Jurkat, Clone E6-1 (cell line): ENCODE results near the gene FOXF1. TPM values are rescaled to one million over a fixed set of nuclear protein-coding genes. Genes with fewer than 3 reads are reported as not detected.

Source experiments
- DNase-seq: peaks from one replicate; pipeline ENCODE4 v3.0.0-alpha.2; 2011; ENCODE audit warnings: low read depth, low spot score
- H3K4me3 ChIP-seq: 2 replicates; pipeline ENCODE4 v1.5.1; 2011; ENCODE audit warnings: mild to moderate bottlenecking, low read length, control low read depth, moderate library complexity
- polyA plus RNA-seq: library from polyadenylated mRNA; unstranded; fragments of >200 nt; gene quantifications from one replicate; pipeline ENCODE4 v1.2.1, GENCODE V29; 2012; ENCODE audit warnings: missing spikeins; ENCODE audit not compliant: insufficient read length, insufficient read depth

FOXF1 gene
- 0.58 TPM for polyA plus RNA-seq

DNA sequence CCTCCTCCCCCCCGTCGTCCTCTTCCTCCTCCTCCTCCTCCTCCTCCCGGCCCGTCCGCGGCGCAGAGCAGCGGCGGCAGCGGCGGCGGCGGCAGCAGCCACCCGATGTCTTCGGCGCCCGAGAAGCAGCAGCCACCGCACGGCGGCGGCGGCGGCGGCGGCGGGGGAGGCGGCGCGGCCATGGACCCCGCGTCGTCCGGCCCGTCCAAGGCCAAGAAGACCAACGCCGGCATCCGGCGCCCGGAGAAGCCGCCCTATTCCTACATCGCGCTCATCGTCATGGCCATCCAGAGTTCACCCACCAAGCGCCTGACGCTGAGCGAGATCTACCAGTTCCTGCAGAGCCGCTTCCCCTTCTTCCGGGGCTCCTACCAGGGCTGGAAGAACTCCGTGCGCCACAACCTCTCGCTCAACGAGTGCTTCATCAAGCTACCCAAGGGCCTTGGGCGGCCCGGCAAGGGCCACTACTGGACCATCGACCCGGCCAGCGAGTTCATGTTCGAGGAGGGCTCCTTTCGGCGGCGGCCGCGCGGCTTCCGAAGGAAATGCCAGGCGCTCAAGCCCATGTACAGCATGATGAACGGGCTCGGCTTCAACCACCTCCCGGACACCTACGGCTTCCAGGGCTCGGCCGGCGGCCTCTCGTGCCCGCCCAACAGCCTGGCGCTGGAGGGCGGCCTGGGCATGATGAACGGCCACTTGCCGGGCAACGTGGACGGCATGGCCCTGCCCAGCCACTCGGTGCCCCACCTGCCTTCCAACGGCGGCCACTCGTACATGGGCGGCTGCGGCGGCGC is at the start of gene FOXF1:
TSS of gene FOXF1 (plus strand) at position 63 of the 797 bp plus-strand sequence. CDS start at position 106, 43 bp downstream.
- peak within 1 kb of the TSS; percentile 35 for H3K4me3 ChIP-seq
- no peak for DNase-seq

DNA sequence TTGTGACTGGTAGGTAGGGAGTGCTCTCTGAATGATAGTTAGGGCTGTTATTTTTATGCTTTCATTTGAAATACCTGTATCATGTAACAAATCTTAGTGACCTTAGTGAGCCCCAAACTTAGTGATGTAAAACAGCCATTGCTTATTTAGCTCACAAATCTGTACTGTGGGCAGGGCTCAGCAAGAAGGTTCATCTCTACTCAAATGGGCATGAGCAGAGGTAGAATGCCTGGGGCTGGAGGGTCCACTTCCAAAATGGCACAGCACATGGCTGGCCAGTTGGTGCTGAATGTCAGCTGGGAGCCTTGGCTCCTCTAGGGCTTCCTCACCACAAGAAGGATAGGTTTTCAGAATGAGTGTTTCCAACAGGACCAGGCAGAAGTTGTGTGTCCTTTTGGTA is 49.3 kb upstream of the FOXF1 start:
- no peak for DNase-seq
- H3K4me3 ChIP-seq, result no peak overlapping the region

DNA sequence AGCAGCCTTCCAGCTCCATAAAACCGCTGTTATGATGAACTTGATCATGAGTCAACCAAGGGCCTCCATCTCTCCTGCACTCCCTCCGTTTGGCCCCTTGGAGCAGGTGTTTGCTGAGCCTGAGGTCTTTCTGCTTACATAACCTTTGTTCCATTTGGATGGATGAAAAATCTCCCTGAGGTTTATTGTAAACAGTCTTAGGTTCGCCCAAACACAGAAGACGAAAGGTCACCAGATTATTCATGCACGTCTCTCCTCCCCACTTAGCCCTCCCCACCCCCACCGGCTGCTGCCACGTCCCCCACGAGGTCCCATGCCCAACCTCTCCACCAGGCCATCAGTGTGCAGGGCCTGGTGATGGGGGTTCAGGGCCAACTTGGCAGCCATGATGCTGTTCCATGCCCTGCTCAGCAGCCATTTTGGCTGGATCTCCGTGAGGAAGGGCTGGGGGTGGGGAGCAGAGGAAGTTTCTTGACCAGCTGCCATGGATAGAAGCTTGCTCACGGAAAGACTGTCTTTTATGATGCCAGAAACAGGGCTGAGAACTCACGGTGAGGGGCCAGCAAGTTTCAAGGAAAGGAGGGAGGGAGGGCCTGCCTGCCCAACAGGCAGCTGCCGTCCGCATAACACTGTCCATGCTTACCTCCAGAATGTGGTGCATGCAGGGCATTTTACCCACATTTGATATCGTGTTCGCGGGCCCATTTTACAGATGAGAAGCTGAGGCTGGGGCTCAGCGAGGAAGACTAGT is 47.8 kb upstream of the FOXF1 start:
- H3K4me3 ChIP-seq, result no peak overlapping the region
- no peak for DNase-seq

DNA sequence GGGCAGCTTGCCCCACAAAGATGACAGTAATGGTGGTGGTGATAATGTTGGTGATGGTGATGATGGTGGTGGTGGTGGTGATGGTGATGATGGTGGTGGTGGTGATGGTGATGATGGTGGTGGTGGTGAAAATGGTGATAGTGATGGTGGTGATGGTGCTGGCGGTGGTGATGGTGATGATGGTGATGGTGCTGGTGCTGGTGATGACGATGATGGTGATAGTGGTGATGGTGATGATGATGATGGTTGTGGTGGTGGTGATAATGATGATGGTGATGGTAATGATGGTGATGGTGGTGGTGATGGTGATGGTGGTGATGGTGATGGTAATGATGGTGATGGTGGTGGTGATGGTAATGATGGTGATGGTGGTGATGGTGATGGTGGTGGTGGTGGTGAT is 46.3 kb upstream of the FOXF1 start:
- H3K4me3 ChIP-seq, result no peak overlapping the region
- no peak for DNase-seq

DNA sequence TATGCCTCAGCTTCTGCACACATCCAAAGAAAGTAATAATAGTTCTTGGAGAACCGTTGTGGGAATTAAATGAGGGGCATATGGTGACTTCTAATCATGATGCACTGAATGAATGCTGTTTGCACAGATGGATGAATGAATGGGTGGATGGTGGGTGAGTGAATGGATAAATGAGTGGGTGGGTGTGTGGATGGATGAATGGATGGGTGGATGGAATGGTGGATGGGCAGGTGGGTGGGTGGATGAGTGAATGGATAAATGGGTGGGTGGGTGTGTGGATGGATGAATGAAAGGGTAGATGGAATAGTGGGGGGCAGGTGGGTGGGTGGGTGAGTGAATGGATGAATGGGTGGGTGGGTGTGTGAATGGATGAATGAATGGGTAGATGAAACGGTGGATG is 44.9 kb upstream of the FOXF1 start:
- H3K4me3 ChIP-seq, result no peak overlapping the region
- DNase-seq, result no peak

DNA sequence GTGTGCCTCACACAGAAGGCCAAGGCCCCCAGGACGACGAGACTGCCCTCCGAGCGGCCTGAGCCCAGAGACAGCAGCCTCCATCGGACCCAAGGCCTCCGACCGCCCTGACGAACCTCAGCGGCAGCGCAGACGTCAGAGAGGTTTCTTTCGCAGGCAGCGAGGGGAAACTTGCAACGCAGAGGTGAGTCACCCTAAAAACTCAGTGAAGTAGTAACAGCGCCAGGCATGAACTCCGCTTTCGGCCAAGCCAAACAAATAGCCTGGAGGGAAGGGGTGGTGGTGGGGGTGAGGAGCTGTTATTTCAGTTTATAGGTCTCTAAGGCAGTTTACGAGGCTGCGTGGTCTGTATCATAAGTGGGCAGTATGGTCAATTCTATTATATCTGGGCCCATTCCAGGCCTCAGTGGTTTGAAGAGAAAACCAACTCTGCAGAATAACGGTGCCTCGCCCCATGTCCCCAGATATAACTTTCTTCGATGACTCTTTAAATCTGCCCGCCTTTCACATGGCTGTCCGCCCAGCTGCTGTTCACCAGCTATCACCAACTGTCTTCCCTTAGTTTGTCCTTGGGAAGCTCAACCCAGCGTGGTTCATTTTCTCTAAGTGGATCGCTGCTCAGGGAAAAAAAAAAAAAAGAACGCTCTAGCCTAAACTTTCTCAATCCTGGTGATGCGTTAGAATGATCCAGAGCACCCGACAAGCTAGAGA is 43.5 kb upstream of the FOXF1 start:
- no peak for DNase-seq
- no peak overlapping the region for H3K4me3 ChIP-seq

DNA sequence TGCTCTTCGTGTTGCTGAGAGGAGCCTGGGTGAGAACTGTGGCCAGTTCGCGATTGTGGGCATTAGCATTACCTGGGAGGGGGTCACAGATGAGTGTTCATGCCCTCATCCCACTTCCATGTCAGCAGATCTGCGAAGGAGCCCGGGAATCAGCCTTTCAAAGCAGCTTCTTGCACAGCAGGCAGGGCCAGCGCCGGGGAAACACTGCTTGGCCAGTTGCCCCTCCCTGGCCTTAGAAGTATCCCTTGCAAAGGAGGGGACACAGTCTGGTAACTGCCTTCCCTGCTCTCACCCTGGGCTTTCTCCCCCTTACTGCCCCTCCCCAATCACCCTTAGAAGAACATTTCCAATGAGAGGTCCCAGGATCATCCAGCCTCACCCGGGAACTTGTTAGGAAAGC is 42.8 kb upstream of the FOXF1 start:
- H3K4me3 ChIP-seq, result no peak overlapping the region
- no peak for DNase-seq

DNA sequence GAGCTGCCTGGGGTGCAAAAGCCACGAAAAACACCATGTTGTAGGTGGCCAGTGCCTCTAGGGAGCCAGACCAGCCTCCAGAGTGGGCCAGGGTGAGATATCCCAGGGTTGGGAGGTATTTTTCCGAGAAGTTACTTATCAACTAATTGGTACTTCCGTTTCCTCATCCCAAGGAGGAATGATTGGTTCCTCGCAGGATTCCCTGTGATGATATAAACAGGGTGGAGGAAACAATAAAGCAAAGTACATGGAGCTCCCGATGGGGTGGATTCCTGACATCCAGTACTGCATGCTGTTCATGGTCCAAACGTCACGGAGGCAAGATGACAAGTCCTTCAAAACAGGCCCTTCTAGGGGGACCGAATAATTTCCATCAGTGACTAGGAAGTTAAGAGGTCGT is 39.4 kb upstream of the FOXF1 start:
- no peak overlapping the region for H3K4me3 ChIP-seq
- DNase-seq, result no peak

DNA sequence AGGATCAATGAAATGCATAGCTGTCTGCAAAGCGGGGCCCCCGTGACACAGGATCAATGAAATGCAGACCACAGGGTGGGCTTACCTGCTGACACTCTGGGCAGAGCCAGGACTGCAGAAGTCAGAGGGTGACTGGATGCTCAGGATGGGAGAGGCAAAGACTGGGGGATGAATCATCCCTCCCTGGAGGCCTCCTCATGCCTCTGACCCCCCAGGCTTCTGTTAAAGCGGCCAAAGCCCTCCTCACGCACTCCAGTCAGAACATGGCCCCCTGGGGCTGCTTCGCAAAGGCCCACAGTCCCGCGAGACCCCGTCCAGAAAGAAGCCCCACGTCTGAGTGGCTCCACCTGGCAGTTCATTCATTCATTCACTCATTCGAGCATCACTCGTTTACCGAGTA is 38.4 kb upstream of the FOXF1 start:
- DNase-seq, result no peak
- no peak overlapping the region for H3K4me3 ChIP-seq

DNA sequence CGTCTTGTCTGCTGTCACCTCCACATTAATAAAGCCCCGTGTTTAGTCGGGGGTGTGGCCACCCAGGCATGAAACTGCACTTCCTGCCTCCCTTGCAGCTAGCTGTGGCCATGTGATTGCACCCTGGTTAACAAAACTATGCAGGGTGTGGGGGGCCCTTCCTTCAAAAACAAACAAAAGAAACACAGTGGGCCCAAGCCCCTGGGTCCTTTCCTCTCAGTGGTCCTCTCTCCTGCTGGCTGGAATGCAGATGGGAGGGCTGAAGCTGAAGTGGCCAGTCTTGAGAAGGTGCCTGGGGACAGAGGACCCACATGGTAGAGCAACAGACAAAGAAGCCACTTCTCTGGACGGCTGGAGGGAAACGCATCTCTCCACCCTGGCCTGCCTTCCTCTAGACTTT is 38.0 kb upstream of the FOXF1 start:
- DNase-seq, result no peak
- H3K4me3 ChIP-seq, result no peak overlapping the region

DNA sequence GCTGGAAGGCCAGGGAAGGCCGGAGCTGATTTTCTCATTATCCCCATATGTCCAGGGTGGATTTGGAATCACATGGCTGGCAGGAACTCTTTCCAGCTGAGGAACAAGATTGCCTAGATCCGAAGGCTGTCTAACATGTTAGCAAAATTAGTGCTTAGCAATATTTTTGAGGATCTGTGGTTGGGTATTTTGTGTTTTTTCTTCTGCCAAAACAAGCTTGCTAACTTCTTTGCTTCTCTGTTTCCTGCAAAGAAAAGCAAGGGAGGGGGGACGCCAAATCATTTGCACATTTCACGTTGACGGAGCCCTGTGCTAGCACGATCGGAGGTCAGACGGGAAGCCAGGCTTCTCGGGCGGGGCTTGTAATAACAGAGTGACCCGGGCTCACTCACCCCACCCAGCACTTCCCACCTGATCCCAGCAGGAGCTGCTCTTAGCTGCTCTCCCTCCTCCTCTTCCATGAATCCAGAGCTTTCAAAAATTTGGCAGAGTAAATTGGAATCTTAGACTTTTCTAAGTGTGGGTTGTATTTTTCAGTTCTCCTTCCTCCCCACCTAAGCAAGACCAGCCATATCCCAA is 33.3 kb upstream of the FOXF1 start:
- no peak for DNase-seq
- H3K4me3 ChIP-seq, result no peak overlapping the region

DNA sequence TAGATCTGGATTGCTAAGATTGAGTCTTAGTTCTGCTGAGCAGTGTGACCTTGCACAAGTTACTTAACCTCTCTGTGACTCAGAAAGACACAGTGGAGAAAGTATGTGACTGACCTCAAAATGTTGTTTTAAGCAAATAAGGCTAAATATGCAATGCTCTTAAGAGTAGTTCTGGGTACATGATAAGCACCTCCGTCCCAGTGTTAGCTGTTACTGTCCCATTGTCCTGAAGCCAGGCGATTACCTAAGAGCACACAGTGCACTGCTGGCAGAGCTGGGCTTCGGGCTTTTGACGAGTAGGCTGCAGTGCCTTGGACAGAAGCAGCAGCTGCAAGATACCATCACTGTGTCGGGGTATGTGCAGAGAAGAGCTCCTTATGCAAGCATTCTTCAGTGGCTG is 32.7 kb upstream of the FOXF1 start:
- no peak for DNase-seq
- no peak overlapping the region for H3K4me3 ChIP-seq

DNA sequence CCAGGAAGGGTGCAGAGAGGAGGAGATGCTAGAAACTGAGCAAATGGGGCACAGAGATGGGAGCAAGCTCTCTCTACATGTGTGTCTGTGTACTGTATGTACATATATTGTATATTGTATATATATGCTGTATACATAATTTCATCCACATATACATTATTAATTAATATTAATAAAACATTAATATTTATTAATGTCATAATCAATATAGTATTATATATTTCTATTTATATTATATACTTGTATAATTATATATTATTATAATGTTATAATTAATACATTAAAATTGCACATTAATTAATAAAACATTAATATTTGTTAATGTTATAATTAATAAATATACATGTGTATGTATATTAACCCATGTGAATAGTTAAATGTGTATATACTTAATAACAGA is 31.5 kb upstream of the FOXF1 start:
- H3K4me3 ChIP-seq, result no peak overlapping the region
- DNase-seq, result no peak

DNA sequence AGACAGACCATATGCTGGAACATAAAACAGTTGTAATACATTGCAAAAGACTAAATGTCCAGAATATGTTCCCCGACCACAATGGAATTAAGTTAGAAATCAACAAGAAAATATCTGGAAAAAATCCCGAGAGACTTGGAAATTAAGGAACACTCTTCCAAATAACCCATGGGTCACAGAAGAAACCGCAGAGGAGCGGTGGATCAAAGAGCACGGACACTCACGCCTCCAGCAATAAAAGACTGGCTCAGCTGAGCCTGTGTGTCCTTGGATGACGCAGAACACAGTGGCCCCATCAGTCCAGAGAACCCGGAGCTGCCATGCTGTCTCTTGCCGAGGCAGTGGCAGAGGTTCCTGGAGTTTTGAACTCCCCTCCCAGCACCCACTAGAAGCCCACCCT is 30.9 kb upstream of the FOXF1 start:
- H3K4me3 ChIP-seq, result no peak overlapping the region
- no peak for DNase-seq

DNA sequence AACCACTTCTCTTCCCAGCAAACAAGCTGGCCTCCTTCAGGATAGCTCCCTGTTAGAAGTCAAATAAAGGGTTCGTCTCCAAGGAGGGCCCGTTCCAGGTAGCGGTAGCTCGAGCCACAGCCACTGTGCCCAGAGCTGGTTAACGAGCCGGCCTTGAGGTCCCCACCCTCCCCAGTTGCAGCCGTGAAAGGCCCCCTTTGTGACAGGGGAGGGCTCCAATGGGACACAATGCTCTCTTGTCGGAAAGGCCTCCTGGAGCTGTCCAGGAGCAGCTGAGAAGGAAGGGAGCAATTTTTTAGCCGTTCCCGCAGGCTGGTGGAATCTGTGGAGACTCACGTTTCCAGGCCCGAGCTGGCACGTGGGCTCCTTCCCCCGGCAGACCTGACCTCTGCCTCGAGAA is 29.9 kb upstream of the FOXF1 start:
- DNase-seq, result no peak
- no peak overlapping the region for H3K4me3 ChIP-seq

DNA sequence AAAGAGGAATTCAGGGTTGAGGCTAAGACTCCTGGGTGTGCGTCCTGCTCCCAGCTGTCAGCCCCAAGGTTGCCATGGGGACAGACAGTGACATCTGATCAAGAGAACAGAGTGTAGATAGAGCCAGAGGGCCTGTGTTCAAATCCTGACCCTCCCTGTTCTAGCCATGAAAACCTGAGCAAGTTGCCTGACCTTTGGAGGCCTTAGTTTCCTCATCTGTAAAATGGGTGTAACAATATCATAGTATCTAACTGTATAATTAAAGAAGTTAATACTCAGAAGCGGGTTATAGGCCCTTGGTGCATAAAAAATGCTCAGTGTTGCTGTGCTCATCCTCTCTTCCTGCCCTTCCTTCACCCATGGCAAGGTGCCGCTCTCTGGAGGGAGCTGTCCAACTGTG is 28.7 kb upstream of the FOXF1 start:
- no peak for DNase-seq
- H3K4me3 ChIP-seq, result no peak overlapping the region

DNA sequence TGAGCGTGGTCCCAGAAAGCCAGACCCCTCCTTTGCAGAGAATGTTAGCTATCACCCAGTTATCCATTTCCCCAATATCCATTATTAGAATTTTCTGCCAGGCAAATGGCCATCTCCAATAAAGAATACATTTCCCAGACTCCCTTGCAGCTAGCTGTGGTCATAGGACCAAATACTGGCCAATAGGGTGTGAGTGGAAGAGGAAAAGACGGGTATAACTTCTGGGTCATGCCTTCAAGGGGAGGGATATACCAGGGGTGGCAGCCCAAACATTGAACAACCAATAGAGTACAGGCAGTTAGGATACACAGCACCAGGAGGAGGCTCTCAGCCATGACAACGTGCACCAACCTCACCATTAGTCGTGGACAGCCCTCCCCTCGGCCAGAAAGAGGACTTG is 26.1 kb upstream of the FOXF1 start:
- no peak overlapping the region for H3K4me3 ChIP-seq
- no peak for DNase-seq

DNA sequence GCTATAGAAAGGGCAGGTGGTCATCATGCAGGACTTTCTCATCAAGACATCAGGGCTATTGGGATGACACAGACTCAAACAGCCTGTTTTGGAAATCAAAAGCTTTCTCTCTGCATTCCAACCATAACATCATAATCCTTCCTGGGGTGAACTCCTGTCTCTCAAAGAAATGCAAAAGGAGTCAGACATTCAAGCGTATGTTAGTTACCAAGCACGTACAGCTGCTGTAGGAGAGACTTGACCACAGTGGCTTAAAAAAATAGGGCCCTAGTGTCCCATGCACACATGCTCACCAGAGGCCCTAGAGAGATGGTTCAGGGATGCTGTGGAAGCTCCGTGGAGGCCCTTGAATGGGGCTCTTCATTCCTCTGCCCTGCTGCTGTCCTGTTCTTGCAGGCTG is 24.6 kb upstream of the FOXF1 start:
- no peak overlapping the region for H3K4me3 ChIP-seq
- DNase-seq, result no peak

DNA sequence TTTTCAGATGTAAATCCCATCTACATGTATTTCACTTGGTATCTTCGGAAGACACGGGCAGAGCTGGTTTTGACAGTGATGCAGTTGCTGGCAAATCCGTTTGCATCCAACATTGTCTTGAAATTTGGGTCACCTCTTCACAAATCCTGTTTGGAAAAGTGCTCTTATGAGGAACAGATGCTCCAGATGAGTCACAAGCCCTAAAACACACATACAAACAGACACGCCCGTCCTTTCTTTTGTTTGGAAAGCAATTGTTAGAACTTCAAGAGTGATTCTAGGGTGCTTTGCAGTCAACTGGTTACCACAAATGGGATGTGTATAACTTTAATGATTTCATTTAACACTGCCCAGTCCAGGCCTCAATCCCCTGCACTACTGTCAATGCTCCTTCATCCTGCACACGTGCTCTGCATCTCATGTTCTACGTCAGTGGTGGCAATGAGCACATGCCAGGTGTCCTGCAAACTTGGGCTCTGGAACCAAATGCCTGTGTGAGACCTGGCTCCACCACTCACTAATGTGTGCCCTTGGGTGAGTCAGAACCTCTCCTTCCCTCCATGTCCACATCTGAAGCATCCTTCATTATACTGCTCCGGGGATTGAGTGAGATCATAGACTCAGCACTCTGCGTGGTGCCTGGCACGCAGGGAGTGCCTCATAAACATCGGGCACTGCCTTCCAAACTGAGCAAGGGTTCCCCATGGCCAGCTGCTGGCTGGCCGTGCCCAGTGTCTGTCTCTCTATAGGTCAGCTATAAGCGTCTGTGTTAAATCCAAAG is 19.3 kb upstream of the FOXF1 start:
- no peak for DNase-seq
- H3K4me3 ChIP-seq, result no peak overlapping the region
